DND-41 (cell line): ENCODE results near the gene SGMS1.
"Not testable (repeated sequence)": the region's sequence is repeated elsewhere in the genome, so short reads cannot be mapped to it uniquely, and the experiment has no call there.

ENCODE experiments used
- ATAC-seq: fragments of 200-7000 bp; cut with Tn5 transposase; 3 replicates; pipeline ENCODE4 v1.9.1; 2021; ENCODE audit warnings: low read depth; ENCODE audit not compliant: insufficient read depth
- DNase-seq: peaks from one replicate; pipeline ENCODE4 v3.0.0-alpha.2; 2020
- H2AFZ ChIP-seq: 2 replicates; pipeline ENCODE4 v1.6.0; 2012; ENCODE audit warnings: low read depth, low read length
- H3K27ac ChIP-seq: 2 replicates; pipeline ENCODE4 v1.5.1; 2012; ENCODE audit warnings: low read length, inconsistent platforms
- H3K27me3 ChIP-seq: fragments of 200-600 bp; sonication (generic); 2 replicates; pipeline ENCODE4 v1.6.0; 2012; ENCODE audit warnings: low read length, mild to moderate bottlenecking, inconsistent platforms; ENCODE audit not compliant: insufficient read depth, poor library complexity
- H3K36me3 ChIP-seq: 2 replicates; pipeline ENCODE4 v1.5.1; 2012; ENCODE audit warnings: low read length, inconsistent platforms; ENCODE audit not compliant: insufficient read depth
- H3K4me1 ChIP-seq: 2 replicates; pipeline ENCODE4 v1.5.1; 2012; ENCODE audit warnings: mild to moderate bottlenecking, low read length; ENCODE audit not compliant: insufficient read depth
- H3K4me2 ChIP-seq: 2 replicates; pipeline ENCODE4 v1.6.0; 2012; ENCODE audit warnings: mild to moderate bottlenecking, moderate library complexity, low read length, inconsistent platforms; ENCODE audit not compliant: insufficient read depth
- H3K4me3 ChIP-seq, 2 experiments: fragments of 200-600 bp in 1 of 2; shearing (Covaris generic) in 1 of 2; 2 replicates each; pipeline ENCODE4 v1.5.1; 2012 to 2016; ENCODE audit warnings: inconsistent platforms in 2 of 2, low read length in 2 of 2, mild to moderate bottlenecking in 2 of 2, low read depth in 1 of 2, moderate library complexity in 1 of 2
- H3K79me2 ChIP-seq: 2 replicates; pipeline ENCODE4 v1.6.0; 2012; ENCODE audit warnings: low read length, inconsistent platforms; ENCODE audit not compliant: insufficient read depth
- H3K9ac ChIP-seq: 2 replicates; pipeline ENCODE4 v1.6.0; 2012; ENCODE audit warnings: low read depth, mild to moderate bottlenecking, inconsistent platforms, low read length, moderate library complexity
- H3K9me3 ChIP-seq: 2 replicates; pipeline ENCODE4 v1.5.1; 2012; ENCODE audit warnings: low read length, moderate library complexity, mild to moderate bottlenecking, inconsistent platforms; ENCODE audit not compliant: insufficient read depth, severe bottlenecking
- H4K20me1 ChIP-seq: 2 replicates; pipeline ENCODE4 v1.6.0; 2012; ENCODE audit warnings: low read length; ENCODE audit not compliant: insufficient read depth
- EZH2 ChIP-seq: IDR thresholded peaks from 3 replicates; pipeline ENCODE4 v1.6.1; 2012; ENCODE audit warnings: borderline replicate concordance, low read depth, mild to moderate bottlenecking, moderate library complexity, low read length, inconsistent platforms; ENCODE audit not compliant: severe bottlenecking
- TF ChIP-seq, protein P1 (sequence below): IDR thresholded peaks from 2 replicates; pipeline ENCODE4 v1.5.1; 2012; ENCODE audit warnings: borderline replicate concordance, low read length, moderate library complexity, mild to moderate bottlenecking; ENCODE audit not compliant: poor library complexity, severe bottlenecking; ENCODE audit errors: extremely low read depth

SGMS1 gene

DNA sequence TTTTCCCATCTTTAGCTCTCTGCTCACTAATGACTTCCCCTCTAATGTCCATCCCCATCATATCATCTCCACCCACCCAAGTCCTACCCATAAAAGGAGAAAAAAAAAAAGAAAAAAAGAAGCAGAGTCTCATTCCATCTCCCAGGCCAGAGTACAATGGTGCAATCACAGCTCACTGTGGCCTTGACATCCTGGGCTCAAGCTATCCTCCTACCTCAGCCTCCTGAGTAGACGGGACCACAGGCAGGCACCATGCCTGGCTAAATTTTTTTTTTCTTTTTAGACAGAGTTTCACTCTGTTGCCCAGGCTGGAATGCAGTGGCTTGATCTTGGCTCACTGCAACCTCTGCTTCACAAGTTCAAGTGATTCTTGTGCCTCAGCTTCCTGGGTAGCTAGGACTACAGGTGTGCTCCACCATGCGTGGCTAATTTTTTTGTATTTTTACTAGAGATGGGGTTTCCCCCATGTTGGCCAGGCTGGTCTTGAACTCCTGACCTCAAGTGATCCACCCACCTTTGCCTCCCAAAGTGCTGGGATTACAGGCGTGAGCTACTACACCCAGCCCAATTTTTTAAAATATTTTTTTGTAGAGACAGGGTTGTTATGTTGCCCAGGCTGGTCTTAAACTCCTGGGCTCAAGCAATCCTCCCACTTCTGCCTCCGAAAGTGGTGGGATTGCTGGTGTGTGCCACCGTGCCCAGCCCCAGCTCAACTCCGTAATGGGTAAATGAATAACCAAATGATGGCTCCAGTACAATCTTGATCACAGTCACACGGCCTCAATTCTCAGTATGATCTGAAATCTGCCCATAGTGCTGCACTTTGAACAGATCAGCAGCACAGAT, 24.6 kb upstream of the SGMS1 start:
- Histone ChIP-seq H4K20me1 (no peaks in the 10 kb centered on the region), H3K79me2 (no peaks in the 10 kb centered on the region), H3K36me3 (no peaks in the 10 kb centered on the region), H3K27me3 (no peaks in the 10 kb centered on the region), H2AFZ (no peak overlapping the region), H3K4me2 (no peak overlapping the region), H3K9ac (no peak overlapping the region), H3K27ac (no peak overlapping the region), H3K4me3 (no peak overlapping the region), H3K9me3 (no peaks in the 10 kb centered on the region), H3K4me1 (no peaks in the 10 kb centered on the region)
- ATAC-seq (no peak), DNase-seq (no peak)
- no peak for TF ChIP-seq EZH2
- TF ChIP-seq, protein P1, sequence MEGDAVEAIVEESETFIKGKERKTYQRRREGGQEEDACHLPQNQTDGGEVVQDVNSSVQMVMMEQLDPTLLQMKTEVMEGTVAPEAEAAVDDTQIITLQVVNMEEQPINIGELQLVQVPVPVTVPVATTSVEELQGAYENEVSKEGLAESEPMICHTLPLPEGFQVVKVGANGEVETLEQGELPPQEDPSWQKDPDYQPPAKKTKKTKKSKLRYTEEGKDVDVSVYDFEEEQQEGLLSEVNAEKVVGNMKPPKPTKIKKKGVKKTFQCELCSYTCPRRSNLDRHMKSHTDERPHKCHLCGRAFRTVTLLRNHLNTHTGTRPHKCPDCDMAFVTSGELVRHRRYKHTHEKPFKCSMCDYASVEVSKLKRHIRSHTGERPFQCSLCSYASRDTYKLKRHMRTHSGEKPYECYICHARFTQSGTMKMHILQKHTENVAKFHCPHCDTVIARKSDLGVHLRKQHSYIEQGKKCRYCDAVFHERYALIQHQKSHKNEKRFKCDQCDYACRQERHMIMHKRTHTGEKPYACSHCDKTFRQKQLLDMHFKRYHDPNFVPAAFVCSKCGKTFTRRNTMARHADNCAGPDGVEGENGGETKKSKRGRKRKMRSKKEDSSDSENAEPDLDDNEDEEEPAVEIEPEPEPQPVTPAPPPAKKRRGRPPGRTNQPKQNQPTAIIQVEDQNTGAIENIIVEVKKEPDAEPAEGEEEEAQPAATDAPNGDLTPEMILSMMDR, result no peak

DNA sequence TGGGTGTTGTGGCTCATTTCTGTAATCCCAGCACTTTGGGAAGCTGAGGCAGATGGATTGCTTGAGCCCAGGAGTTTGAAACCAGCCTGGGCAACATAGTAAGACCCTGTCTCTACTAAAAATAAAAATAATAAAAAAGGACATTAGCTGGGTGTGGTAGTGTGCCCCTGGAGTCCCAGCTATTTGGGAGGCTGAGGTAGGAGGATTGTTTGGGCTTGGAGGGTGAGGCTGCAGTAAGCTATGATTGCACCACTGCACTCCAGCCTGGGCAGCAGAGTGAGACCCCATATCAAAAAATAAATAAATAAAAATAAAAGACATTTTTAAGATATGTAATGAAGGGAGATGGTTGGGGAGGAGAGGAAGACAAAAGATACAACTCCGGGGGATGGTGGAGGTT, 23.6 kb upstream of the SGMS1 start:
- H3K4me1 ChIP-seq, H3K79me2 ChIP-seq, H3K9me3 ChIP-seq, H3K36me3 ChIP-seq, H3K27ac ChIP-seq, H3K4me2 ChIP-seq, H4K20me1 ChIP-seq, H3K4me3 ChIP-seq, H2AFZ ChIP-seq, DNase-seq, ATAC-seq, H3K27me3 ChIP-seq, H3K9ac ChIP-seq: not testable (repeated sequence)

DNA sequence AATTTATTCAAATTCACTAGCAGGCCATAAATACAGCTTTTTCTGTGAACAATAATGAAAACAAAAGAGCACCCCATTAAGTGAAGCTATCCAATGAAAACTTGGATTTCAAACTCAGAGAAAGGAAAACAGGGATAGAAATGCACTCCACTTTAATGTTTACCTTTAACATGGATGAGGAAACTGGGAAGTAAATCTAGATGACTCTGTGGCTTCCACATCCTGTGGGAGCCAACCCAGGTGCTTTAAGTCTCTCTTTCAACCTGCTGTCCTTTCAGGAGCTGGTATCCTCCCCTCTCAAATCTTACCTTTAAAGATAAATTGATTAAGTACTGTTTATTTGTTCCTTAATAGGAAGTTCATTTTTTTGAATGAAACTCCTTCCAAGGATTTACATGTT, 21.5 kb upstream of the SGMS1 start:
- H3K27me3 ChIP-seq, result no peaks in the 10 kb centered on the region
- H3K4me2 ChIP-seq, result no peak overlapping the region
- DNase-seq (no peak), ATAC-seq (no peak)
- H3K9ac ChIP-seq, result no peak overlapping the region
- no peak overlapping the region for H3K27ac ChIP-seq
- no peaks in the 10 kb centered on the region for H3K36me3 ChIP-seq
- H2AFZ ChIP-seq, result no peak overlapping the region
- no peak overlapping the region for H3K4me3 ChIP-seq
- no peaks in the 10 kb centered on the region for H3K9me3 ChIP-seq
- H3K79me2 ChIP-seq, result no peaks in the 10 kb centered on the region
- no peaks in the 10 kb centered on the region for H4K20me1 ChIP-seq
- no peak for TF ChIP-seq EZH2
- TF ChIP-seq, protein P1, result no peak
- no peaks in the 10 kb centered on the region for H3K4me1 ChIP-seq

DNA sequence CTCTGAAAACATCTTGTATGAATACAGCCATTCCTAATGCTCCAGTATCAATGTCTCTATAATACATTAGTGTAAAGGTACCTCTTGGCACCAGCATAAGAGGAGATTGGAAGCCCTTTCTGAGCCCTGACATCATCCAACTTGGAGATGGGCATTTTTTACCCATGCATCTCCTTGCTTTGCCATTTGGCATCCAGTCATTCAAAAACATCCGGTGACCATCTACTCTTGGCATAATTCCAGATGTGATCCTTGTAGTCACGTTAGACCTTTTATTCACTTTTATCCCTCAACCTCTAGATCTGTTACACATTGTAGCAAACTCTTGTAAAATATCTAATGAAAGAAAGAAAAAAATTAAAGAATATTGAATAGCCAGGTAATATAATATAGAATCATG, 17.9 kb upstream of the SGMS1 start:
- DNase-seq (no peak), ATAC-seq (no peak)
- Histone ChIP-seq H3K79me2 (no peaks in the 10 kb centered on the region), H4K20me1 (no peaks in the 10 kb centered on the region), H2AFZ (no peak overlapping the region), H3K27ac (no peak overlapping the region), H3K4me3 (no peak overlapping the region), H3K4me2 (no peak overlapping the region), H3K9me3 (no peaks in the 10 kb centered on the region), H3K9ac (no peak overlapping the region), H3K27me3 (peaks cover 3% of the 10 kb centered on the region), H3K4me1 (no peaks in the 10 kb centered on the region), H3K36me3 (no peaks in the 10 kb centered on the region)
- TF ChIP-seq, protein P1, result no peak
- no peak for TF ChIP-seq EZH2
